Fibroblast of pulmonary artery (primary cell): ENCODE measurements around the gene WARS2.

Experiments
- DNase-seq: peaks from one replicate; pipeline ENCODE4 v3.0.0-alpha.2; 2010; ENCODE audit warnings: low read depth
- H3K4me3 ChIP-seq: replicated peaks from 2 replicates; pipeline ENCODE4 v1.5.1; 2011; ENCODE audit warnings: low read depth, mild to moderate bottlenecking, control low read depth, low read length, moderate library complexity
- TF ChIP-seq, protein P1 (sequence below): IDR thresholded peaks from 2 replicates; pipeline ENCODE4 v1.5.1; 2011; ENCODE audit warnings: mild to moderate bottlenecking, control low read depth, low read length, inconsistent platforms; ENCODE audit errors: missing control alignments

WARS2 gene

DNA sequence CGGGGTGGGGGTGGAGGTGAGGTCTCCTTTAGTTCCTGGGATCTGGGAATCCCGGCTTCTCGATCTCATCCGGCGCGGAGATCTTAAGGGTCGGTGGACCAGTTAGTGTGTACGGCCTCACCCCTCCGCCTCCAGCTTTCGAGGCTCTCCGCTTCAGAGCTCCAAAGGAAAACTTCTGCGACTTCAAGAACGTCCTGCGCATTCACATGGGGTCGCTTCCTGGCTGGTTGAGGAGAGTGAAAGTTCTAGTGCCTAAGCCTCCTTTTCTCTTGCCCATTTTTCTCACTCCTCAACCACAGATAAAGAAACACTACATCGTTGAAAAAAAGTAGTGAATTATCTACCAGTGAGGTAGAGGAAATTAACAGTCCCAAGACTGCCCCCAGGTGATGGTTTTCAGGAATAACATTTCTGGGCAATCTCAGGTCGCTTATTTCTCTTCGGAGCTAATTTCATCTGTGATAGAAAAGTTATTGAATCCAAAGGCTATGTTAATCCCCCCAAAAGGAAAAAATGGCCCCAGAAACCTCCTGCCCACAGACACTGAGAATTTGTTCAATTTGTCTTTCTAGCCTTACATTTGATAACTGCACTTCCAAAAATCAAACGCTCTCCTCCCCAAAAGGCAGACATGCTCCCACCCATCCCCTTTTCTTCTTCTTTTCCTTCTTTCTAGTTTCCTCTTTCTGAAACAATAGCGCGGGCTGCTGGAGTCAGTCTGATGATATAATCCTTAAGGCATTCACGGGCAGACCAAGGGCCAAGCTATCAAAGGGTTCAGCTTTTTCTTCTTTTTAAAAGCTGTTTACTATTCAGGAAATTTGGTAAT lies 131.8 kb downstream of the WARS2 start:
- TF ChIP-seq, protein P1, sequence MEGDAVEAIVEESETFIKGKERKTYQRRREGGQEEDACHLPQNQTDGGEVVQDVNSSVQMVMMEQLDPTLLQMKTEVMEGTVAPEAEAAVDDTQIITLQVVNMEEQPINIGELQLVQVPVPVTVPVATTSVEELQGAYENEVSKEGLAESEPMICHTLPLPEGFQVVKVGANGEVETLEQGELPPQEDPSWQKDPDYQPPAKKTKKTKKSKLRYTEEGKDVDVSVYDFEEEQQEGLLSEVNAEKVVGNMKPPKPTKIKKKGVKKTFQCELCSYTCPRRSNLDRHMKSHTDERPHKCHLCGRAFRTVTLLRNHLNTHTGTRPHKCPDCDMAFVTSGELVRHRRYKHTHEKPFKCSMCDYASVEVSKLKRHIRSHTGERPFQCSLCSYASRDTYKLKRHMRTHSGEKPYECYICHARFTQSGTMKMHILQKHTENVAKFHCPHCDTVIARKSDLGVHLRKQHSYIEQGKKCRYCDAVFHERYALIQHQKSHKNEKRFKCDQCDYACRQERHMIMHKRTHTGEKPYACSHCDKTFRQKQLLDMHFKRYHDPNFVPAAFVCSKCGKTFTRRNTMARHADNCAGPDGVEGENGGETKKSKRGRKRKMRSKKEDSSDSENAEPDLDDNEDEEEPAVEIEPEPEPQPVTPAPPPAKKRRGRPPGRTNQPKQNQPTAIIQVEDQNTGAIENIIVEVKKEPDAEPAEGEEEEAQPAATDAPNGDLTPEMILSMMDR, result peak; percentile 55
- DNase-seq, result peak; percentile 79
- H3K4me3 ChIP-seq, result peak overlapping the region; percentile 38

DNA sequence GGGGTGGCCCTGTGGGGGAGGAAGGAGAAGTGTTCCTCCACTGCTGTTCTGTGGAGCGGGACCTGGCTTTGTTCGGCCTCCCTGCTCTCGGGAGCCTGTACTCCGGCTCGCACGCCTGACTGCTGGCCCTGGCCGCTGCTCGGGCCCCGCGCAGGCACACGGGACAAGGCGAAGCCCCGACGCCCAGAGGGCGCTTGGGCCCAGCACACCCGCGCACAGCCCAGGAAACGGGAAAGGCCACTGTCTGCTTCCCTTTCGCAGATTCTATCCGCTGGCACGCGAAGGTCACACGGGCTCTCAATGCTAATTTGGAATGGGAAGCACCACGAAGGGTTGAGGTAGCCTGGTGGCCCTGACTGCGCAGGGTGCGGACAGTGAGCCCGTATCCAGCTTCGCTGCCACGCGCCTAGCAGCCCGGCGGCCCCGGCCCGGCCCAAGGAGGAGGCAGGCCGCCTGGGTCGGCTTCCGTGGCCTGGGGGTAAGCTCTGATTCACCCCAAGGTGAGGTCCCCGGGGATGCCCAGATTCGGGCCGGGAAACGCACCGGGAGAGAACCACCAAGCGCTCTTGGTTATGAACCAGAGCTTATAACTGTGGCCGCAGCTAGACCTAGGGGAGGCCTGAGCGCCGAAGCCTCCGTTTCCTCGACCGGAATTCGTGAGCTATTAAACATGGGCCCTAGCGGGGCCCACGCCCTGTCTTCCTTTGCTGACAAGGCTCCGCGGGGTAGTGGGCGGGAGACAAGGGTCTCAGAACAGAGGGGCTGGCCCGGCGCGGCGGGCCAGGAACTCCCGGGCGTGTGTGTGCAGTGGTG lies 132.6 kb downstream of the WARS2 start:
- DNase-seq, result no peak
- peak overlapping the region; percentile 38 for H3K4me3 ChIP-seq
- TF ChIP-seq, protein P1, result no peak

DNA sequence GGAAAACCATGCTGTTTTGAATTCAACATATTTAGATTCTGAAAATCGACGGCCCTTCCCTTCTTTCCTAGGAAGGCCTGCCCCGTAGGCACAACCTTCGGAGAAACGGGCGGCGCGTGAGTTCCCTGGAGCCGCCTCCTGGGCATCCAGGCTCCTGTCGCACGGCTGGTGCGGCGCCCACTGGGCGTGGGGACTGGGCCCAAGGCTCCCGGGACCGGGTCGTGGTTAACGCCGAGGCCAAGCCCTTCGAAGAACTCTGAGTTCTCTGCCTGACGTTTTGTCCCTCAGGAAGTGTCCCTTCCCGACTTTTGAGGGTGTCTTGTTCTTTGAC lies 133.1 kb downstream of the WARS2 start:
- no peak overlapping the region for H3K4me3 ChIP-seq
- TF ChIP-seq, protein P1, result no peak
- no peak for DNase-seq

DNA sequence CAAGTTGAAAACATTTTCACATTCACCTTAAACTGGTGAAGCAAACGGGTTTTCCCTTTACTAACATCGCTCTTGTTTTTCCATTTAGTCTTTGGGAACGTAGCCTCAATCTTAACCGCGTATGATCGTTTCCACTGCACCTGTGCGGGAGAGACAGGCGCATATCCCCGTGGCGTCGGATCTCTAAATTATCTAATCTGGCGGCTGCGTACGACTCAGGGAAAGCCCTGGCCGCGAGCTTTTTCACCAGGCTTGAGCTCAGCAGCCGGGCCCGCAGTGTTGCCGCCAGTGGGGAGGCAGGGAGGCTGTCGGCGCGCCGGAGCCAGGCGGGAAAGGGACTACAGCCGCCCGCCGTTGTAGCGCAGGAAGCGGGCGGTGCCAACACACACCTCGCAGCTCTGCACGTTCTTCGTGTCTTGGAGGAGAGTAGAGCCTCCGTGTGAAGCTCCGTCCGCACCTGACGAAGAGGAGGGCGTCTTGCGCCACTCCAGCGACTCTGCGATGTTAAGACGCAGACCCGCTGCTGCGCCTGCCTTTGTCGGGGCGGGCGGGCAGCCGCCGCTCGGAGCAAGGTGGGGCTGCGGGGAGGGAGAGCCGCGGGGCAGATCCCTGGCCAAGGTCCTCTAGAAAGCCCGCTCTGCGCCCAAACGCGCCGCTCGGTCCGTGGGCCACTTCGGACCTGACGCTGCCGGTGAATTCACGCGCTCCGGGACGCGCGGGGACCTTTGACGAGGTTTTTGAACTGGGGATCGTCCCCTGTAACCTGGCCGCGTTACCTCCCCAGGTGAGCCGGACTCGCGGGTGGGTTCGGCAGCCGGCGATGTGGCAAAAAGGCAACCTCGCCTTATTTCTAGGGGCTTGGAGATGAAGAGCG lies 133.8 kb downstream of the WARS2 start:
- H3K4me3 ChIP-seq, result no peak overlapping the region
- no peak for DNase-seq
- TF ChIP-seq, protein P1, result no peak

DNA sequence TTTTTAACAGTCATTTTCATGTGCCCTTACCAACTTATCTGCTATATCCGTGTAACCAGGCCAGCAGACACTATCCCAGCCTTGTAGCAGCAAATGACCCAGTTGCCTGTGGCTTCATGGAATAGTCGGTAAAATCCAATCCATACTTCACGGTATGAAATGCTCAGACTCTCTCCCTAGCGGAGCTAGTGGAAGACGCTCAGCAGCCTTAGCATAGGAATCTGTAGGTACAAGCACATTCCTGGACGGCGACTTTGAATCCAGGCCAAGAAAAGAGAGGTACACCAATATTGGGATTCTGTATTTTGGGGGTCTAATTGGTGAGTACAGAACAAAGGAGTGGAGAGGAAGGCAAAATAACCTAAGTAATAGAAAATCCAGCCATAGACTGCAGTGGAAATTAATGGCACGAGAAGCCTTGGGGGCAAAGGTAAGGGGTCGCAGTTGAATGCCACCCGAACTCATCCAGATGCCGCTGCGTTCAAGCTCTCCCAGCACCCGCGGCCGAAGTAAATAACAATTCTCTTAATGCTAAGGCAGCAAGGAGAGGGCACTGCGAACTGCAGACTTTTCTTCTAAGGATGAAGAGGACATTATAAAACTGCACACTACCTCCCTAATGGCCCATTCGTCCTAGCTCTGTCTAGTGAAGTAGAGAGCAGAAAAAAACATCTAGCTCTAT lies 134.6 kb downstream of the WARS2 start:
- no peak overlapping the region for H3K4me3 ChIP-seq
- no peak for DNase-seq
- TF ChIP-seq, protein P1, result no peak

DNA sequence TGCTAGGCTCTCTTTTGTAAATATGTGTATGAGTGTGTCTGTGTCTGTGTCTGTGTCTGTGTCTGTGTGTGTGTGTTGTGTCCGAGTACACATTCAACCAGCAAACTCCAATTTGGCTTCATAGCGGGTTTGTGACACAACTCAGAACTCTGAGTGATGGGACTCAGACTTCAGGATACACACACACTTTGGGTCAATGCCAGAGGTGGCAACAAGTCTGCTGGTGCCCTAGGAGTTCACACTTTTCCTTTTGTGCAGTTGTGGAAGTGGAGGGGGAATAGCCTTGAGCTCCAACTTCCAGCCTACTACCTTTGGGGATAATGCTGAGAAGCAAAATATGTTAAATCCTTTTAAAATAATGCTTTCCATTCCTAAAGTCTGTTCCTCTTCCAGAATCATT lies 135.7 kb downstream of the WARS2 start:
- TF ChIP-seq, protein P1, result no peak
- no peak for DNase-seq
- no peak overlapping the region for H3K4me3 ChIP-seq
